22Rv1 (cell line): Measurements from ENCODE around the gene RNF34.

ENCODE experiments used
- CTCF ChIP-seq: fragments of 450-650 bp; IDR thresholded peaks from 2 replicates; pipeline ENCODE4 v1.5.1; 2017; ENCODE audit warnings: mild to moderate bottlenecking
- ZFX ChIP-seq: fragments of 450-650 bp; IDR thresholded peaks from 2 replicates; pipeline ENCODE4 v1.6.1; 2017; ENCODE audit warnings: antibody characterized with exemption, borderline replicate concordance

- TF ChIP-seq CTCF (no peak), ZFX (no peak)
These were observed 20.0 kb upstream of the RNF34 start for GRCh38 chr12:121379945-121380344.
